GM19023 (cell line): ENCODE data around the gene FBXO38.
"Not testable (repeated sequence)": the region's sequence is repeated elsewhere in the genome, so short reads cannot be mapped to it uniquely, and the experiment has no call there.

Experiments
- ATAC-seq: cut with Tn5 transposase; IDR thresholded peaks from one replicate; pipeline ENCODE4 v1.9.1; 2021; ENCODE audit warnings: mild to moderate bottlenecking, moderate library complexity; ENCODE audit not compliant: unreplicated experiment

FBXO38 gene

DNA sequence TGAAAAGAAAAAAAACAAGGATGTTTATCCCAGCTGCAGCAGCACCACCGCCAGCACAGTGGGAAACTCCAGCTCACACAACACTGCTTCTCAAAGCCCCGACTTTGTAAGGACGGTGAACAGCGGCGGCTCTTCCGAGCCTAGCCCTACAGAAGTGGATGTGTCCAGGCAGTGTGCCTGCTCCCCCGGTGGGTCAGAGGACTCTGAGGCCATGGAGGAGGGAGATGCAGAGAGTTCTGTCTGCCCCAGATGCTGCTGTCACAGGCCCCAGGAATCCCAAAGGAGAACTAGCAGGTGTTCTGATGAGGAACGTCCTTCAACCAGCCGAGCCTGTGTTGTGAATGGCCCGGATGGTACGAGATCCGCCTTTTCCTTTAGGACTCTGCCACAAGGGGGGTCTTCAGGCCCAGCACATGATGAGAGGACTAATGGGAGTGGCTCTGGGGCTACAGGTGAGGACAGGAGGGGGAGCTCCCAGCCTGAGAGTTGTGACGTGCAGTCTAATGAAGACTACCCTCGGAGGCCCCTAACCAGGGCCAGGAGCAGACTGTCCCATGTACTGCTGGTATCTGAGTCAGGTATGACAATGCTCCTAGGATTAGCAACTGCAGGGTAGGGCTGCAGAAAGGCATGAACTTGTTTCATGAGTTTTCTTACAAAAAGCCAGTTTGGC is 43.7 kb downstream of the FBXO38 start:
- ATAC-seq = no peak

DNA sequence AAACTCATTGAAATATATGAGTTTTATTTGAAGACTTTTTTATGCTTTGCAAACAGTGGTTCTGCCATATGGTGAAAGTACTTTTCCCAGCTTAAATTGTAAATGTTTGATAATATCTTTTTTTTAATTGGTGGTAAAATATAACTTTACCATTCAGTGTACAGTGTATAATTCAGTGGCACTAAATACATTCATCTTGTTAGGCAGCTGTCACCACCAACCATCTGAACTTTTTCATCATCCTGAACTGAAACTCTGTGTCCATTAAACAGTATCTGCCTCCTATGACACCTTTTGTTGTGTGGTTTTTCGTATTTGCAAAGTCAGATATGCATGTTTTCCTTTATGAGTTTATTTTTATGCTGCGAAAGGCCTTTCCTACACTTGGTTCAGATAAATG is 45.1 kb downstream of the FBXO38 start:
- no peak for ATAC-seq

DNA sequence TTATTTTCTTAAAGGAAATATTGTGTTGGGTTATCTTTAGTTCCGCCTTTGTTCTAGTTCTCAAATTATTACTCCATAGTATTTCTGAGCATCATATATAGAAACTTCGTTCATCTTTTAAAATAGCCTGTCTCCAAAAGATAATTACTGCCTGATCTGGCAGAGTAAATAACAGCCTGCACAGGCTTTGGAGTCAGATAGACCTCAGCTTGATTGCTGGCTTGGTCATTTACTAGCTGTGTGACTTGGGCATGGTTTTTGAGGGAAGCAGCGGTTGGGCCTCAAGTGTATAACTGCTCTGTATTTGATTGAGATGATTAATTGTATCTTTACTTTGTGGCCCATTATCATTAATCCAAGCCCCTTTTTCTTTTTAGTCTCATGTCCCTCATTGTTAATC is 50.1 kb downstream of the FBXO38 start:
- ATAC-seq = no peak

DNA sequence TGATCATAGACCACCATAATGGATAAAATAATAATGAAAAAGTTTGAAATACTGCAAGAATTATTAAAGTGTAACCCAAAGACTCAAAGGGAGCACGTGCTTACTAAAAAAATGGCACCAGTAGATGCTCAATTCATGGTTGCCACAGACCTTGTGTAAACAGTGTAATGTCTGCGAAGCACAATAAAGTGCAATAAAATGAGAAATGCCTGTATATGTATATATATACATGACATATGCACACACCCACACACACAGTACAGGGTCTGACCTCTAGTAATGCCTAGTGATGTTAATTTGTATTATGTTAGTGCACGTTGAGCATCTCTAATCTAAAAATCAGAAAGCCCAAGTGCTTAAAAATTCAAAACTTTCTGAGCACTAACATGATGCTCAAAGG is 52.3 kb downstream of the FBXO38 start:
- no peak for ATAC-seq

DNA sequence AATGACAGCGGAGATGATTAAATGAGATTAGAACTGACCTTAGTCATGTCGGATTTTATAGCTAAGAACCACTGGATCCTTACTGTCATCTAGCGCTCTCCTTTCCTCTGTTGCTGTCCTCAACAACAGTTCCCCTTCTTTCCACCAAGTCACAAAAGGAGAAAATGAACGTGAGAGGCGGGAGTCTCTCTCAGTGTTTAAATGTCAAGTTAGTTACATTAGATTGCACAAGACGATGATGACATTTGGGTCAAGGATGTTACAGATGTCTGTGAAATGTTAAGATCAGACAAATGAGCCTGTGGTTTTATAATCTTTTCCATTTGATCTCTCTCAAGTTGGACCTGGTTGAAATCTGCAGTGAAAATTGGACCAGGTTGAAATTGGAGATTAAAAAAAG is 53.5 kb downstream of the FBXO38 start:
- no peak for ATAC-seq

DNA sequence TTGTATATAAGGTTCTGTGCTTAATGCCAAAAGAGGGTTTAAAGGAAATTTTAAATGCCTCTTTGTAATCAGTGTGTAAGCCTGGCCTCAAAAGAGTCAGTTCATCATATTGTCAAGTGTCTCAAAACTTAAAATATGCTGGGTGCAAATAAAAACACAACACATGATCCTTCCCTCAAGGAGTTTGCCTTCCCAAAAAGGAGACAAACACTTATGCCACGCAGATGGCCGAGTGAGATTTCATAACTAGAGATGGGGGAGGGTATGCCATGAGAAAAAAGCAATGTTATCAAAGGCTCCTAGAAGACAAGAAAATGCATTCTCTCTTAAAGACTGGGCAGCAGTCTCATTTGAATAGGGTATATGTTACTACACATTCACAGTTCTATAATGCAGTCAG is 55.2 kb downstream of the FBXO38 start:
- ATAC-seq = no peak

DNA sequence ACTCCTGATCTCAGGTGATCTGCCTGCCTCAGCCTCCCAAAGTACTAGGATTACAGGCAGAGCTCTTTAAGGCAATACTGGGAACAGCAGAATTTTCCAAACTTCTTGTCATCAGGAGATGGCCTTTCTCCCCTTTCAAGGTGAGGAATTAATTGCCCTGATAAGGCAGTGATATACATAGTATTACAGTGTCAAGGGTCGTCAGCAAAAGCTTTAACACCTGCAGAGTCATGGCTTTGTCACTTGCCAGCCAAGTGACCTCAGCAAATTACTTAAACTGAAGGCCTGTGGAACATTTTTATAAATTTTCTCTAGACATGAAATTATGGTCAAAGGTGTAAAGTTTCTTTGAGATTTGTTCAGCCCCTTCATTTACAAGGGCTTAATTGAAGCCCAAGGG is 59.5 kb downstream of the FBXO38 start:
- no peak for ATAC-seq

DNA sequence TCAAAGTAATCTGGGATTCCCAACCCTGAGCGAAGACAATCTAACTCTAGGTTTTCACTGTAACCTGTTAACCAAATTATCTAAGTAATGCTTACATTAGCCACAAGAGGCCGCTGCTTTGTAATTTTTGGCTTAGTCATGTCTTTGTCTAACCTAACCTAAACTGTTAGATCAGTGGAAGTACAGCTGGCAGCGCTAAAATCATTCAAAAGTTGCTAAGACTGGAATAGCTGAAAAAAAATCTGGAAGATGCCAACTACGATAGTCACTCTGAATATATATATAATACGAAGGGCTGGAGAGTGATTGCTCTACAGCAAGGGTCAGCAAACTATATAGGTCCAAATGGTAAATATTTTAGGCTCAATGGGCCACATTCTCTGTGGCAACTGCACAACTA is 60.2 kb downstream of the FBXO38 start:
- peak; percentile 87 for ATAC-seq

DNA sequence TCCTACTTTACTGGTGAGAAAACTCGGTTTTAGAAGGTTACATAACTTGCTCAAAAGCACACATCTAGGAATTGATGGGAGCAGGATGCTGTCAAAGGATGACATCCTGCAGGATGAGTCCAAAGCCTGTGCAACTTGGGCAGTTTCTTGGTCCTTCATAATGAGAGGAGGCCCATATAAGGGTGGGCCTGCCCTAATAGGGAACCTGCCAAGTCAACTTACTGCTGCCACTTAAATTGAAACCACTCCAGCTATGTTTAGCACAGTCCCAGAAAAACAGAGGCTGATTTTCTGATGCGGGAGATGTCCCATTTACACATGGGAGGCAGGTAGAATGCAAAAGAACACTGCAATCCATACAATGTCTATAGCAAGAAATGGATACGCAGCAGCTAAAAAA is 61.8 kb downstream of the FBXO38 start:
- no peak for ATAC-seq

DNA sequence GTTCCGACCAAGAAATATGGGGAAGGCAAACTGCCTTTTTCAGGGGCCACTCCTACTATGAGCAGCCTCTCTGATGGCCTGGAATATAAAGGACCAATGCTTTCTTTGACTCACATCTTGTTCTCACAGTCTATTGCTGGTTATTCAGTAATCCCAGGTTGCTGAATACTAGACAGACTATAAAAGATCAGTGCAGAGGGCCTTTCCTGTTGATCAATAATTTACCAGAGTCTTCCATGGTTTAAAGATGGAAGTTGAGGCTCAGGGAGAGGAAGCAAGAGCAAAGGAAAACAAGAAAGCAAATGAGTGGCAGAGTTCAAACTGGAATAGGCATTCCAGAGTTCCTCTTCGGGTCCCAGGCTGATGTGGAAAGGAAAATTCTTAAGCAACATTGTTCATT is 62.9 kb downstream of the FBXO38 start:
- ATAC-seq = no peak

DNA sequence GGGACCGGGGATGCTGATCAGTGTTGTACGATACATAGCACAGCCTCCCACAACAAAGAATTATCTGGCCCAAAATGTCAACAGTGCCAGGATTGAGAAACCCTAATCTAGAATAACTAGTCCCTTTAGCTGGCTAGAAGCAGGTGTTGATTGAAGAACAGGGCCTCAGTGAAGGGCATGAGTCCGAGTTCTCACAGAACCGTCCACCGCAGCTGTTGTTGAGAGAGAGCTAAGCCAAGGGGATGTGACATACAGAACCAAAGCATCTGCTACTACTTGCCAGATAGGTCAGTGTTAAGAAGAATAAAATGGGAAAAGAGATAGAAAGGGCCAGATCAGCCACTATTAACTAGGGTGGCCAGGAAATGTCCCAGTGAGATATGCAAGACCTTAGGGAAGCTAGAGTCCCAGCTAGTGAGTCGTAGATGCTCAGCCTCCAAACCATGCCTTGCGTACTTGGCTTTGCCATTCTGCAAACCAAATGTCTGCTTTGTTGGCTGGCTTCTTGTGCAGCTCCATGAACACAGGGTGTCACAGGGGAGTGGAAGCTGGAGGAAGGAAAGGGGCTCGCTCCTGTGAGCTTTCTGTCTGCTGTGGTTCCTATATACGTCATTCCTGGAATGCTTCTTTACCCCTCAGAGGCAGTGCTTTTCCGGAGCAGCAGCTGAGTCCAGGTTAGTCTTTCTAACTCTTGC is 68.9 kb downstream of the FBXO38 start:
- no peak for ATAC-seq

DNA sequence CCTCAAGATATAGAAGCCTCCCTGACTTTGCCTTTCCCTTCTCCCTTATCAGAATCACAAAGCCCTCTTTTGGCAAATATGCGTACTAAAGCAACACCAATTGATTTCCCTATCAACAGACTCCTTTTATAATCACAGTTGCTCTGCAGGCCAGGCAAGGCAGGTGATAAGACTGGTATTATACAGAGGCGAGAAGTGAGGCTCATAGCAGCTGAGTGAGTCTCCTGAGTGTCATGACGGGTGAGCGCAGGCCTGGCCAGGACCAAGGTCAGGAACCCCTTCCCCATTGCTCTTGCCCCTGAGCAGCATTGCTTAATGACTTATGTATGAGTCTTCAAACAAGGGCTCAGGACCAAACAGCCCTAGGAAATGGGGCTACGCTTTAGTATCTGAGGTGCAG is 70.8 kb downstream of the FBXO38 start:
- no peak for ATAC-seq

DNA sequence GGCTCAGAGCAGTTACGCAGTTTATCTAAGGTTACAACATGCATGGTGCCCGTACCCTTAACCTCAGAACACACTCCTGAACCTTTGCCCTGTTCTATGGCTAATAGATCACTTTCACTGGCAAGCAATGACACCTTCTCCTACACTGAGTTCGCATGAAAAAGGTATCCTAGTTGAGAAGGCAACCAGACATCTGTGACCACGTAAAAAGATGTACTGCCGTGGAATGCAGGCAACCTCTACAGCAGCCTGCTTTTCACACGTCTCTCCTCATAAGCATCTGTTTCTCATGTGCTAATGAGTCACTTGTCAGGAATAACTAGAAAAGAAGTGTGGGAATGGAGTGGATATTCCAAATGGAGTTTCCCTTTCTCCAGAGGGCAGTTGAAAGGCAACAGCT is 71.4 kb downstream of the FBXO38 start:
- no peak for ATAC-seq

DNA sequence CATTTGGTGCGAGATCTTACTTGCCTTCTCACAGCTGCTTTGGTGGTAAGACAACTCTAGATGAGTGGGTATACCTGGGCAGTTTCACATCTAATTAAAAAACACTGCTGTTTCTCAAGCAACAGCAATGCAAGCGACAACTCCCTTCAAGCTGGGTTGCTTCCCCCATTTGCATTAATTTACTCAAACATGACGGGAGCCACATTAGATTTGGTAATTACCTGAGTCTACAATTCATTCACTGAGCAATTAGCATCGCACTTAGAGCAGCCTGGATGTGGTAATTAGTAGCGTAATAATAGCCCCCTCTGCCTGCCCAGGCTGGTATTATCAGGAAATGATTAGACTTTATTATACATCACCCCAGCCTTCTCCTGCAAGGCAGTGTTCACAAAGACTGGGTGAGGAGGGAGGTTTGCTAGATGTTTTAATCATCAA is 73.4 kb downstream of the FBXO38 start:
- no peak for ATAC-seq

DNA sequence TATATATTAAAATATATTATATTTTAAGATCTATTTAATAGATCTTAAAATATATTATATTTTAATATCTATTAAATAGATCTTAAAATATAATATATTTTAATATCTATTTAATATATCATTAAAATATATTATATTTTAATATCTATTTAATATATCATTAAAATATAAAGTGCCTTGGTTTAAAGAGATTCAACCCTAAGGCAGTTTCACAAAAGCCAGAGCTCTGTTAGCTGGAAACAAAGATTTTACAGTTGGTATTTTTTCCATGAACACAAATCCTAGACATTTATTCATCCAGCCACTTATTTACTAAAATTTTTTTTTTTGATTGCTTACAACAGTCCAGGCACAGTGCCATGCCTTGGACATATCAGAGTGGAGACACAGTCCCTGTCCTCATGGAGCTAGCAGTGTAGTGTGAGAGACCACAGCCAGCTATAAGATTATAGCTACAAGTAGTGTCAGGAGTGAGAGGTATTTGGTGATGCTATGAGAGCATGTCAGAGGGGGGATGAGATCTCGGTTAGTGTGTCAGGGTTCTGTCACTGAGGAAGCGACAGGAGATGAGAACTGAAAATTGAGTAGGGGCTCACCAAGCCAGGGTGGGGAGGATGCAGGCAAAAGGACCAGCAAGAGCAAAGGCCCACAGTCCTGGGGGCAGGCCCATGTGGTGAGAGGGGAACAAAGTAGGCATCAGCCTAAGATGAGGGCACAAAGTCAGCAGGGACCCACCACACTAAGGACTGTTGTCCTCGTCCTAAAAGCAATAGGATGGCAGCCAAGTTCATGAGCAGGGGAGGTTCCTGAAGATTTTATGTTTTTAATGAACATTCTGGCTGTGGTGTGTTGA is 74.5 kb downstream of the FBXO38 start:
- no peak for ATAC-seq

DNA sequence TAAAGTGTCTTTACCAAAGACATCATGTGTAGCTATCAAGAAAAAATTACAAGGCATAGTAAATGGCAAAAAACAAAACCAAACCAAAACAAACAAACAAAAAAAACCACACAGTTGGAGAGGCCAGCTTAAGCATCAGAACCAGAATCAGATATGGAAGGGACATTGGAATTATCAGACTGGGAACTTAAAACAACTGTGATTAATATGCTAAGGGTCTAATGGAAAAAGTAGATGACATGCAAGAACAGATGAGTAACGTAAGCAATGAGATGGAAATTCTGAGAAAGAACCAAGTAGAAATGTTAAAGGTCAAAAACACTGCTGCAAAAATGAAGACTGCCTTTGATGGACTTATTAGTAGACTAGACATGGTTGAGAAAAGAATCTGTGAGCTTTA is 75.9 kb downstream of the FBXO38 start:
- no peak for ATAC-seq

DNA sequence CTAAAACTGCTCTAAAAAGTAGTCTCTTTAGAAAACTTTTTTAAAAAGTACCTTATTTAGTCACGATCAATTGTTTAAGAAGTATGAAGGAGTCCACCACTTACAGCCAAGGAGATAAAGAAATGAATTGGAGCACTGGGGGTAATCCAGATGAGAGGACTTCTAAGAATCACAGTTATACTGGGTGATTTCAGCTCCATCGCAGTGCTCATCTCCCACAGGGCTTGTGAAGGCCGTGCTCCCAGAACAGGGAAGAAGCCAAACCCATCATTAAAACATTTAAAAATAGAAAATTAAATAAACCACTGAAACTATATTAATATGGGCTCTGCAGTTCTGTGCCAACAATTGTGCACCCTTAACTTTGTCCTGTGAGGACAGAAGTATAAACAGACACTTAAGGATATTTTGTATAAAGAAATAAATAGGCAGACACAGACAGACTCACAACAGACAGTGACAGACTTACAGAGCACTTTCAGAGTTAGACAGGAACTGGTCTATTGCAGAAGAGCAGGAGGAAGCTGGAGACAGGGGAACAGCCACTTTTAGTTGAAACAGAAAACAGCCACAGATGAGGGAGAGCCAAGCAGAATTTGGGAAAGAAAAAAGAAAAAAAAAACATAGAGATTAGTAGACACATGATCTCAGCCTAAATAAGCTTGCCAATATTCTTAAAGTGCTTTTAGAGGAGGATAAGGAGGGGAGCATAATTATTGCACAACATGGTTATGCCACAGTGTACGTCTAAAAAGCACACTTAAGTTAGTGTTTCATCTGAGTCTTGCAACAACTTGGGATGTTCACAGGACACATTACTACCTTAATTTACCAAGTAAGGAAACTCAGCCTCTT is 81.8 kb downstream of the FBXO38 start:
- ATAC-seq = no peak

DNA sequence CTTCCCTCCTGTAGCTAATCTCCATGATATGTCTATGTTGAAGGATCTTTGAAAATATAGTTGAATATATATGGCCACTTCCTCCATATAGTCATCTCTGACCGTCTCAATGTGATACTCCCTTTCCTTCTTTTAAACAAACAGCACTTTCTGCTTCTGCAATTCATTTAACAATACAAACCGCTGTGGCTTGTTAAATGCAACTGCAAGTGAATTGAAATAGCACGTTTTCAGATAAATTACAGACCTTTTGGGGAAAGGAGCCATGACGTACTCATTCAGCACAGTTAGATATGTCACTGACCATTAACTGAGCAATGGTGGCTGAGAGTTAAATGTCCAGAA is 82.5 kb downstream of the FBXO38 start:
- no peak for ATAC-seq

DNA sequence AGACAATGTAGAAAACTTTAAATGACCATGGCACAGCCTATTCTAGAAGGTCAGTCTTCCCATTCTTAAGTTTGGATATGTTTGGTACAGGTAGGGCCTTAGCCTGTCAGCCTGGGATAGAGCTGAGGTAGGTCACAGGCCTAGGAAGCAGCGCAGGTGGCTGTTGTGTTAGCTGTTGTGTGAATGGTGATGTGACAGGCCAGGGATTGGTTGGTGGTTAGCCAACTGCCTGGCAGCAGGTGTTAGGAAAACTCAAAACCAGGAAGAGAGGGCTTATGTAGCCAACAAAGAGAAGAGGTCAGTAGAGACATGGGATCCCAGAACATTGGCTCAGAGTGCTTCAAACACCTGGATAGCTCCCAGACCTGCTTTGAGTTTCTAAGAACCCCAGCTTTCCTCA is 84.2 kb downstream of the FBXO38 start:
- no peak for ATAC-seq

DNA sequence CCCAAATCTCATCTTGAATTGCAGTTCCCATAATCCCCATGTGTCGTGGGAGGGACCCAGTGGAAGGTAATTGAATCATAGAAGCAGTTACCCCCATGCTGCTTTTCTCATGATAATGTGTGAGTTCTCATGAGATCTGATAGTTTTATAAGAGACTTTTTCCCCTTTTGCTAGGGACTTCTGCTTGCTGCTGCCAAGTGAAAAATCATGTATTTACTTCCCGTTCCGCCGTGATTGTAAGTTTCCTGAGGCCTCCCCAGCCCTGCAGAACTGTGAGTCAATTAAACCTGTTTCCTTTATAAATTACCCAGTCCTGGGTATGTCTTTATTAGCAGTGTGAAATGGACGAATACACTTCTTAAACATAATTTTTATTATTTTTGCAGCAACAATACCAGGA is 85.0 kb downstream of the FBXO38 start:
- ATAC-seq = not testable (repeated sequence)

DNA sequence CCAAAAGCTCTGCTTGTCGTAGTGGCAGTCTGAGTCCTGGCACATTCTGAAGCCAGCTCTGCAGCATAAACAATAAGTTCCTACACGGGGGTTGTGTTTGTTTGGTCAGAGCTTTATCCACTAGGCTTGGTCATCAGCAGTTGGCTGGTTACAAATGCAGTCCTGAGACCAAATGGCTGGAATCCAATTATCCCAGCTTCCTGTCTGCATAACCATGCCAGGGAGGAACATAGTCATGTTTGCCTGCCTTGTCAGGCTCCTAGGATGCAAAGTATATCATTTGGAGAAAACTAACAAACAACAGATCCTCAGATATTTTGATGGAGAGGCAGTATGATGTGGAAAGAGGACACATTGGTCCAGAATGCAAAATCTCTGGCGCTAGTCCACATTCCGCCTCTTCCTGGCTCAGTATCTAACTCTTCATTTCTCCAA is 85.8 kb downstream of the FBXO38 start:
- no peak for ATAC-seq
